ENCODE measurements around the gene SIRPG. TPM values are rescaled to one million over a fixed set of nuclear protein-coding genes. Genes with fewer than 3 reads are reported as not detected.
"Not testable (repeated sequence)": the region's sequence is repeated elsewhere in the genome, so short reads cannot be mapped to it uniquely, and the experiment has no call there.

The SIRPG gene
- polyA plus RNA-seq, 3 donors = 0.18 TPM; not detected in 2

DNA sequence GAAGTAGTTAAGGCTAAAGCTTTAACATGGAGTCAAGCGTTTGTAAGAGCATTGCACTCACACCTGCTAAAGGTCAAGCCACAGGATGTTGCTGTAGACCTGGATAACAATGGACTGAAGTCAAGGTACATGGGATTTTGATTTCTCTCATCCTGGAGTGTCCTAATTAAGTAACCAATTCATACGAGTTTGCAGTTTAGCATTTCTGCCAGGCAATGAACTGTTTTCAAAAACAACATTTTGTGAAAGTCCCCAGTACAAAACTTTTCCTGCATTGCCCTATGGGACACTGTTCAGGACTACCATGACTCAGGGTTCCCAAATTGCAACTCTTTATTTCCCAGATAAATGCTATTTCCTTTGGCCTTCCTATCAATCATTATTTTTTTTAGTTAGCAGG is 20.4 kb downstream of the SIRPG start:
- no peak for DNase-seq (ENCODE audit: low read depth in 3 of 3, low spot score in 2 of 3)

GRCh38 chr20:1636621-1637020 is 21.0 kb downstream of the SIRPG start:
- DNase-seq (ENCODE audit: low read depth in 3 of 3, low spot score in 2 of 3) = no peak

DNA sequence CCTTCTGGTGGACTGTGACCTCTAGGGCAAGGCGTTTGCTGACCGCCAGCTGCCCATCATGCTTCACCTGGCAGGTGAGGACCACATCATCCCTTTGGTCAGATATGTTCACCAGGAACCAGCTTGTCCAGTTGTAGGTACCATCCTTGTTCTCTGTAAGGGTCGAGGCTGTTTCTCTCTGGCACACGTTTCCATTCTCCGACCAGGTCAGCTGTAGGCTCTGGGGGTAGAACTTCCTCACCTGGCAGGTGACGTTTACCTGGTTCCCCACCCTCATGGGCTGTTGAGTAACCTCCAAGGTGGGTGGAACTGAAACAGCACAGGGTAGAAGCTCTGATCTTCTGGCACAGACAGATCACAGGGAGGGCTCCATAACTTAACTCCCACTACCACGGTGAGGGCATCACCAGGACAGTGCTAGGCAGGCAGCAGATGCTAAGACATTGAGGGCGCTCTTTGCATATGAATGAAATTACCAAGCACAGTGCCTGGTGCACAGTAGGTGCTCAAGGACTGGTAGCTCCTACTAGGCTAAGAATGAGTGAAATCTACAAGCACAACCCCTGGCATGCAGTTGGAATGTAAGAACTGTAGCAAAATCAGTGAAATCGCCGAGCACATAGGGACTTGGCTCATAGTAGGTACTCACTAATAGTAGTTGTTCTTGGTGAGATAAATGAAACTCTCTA is 22.1 kb downstream of the SIRPG start:
- DNase-seq (ENCODE audit: low read depth in 3 of 3, low spot score in 2 of 3) = no peak

GRCh38 chr20:1633535-1633934 is 24.0 kb downstream of the SIRPG start:
- no peak for DNase-seq (ENCODE audit: low read depth in 3 of 3, low spot score in 2 of 3)

- DNase-seq (ENCODE audit: low read depth in 3 of 3, low spot score in 2 of 3) = no peak
Measured at GRCh38 chr20:1632178-1632577, 25.4 kb downstream of the SIRPG start.

GRCh38 chr20:1631309-1632151 is 26.0 kb downstream of the SIRPG start:
- no peak for DNase-seq (ENCODE audit: low read depth in 3 of 3, low spot score in 2 of 3)

DNA sequence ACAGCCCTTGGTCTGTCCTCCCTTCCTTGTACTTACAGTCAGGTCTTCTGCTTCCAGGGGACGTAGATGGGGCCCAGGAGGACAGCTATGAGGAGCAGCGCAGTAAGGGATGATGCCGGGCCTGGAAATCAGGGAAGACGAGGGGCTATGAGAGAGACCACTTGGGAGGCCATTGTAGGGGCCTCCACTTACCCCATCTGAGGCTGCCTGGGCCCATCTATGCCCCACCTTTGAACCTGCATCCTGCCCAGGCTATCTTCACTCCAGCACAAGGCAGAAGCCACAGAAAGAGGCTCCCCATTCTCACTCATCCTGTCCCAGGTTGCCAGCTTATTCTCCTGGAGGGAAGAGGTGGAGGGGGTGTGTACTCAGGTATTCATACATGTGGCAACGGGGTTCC is 27.4 kb downstream of the SIRPG start:
- DNase-seq (ENCODE audit: low read depth in 3 of 3, low spot score in 2 of 3) = no peak

- no peak for DNase-seq (ENCODE audit: low read depth in 3 of 3, low spot score in 2 of 3)
Measured at GRCh38 chr20:1629321-1629720, 28.3 kb downstream of the SIRPG start.

- no peak for DNase-seq (ENCODE audit: low read depth in 3 of 3, low spot score in 2 of 3)
Measured at GRCh38 chr20:1628621-1629020, 29.0 kb downstream of the SIRPG start.

DNA sequence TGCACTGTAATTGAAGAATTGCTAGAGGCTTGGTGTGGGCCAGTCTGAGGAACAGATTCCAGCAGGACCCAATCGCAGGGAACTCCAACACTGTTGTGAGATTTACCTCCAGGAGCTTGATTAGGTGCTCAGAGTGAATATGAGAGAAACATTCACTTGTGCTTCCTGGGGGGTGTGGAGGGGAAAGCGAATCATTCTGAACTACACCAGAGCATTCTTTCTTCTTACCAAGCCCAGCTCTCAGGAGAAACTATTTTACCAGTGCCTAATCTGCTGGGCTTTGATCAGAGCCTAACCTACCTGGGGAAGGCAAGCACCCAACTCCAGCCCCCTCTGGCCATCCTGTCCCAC is 30.4 kb downstream of the SIRPG start:
- DNase-seq (ENCODE audit: low read depth in 3 of 3, low spot score in 2 of 3) = no peak

DNA sequence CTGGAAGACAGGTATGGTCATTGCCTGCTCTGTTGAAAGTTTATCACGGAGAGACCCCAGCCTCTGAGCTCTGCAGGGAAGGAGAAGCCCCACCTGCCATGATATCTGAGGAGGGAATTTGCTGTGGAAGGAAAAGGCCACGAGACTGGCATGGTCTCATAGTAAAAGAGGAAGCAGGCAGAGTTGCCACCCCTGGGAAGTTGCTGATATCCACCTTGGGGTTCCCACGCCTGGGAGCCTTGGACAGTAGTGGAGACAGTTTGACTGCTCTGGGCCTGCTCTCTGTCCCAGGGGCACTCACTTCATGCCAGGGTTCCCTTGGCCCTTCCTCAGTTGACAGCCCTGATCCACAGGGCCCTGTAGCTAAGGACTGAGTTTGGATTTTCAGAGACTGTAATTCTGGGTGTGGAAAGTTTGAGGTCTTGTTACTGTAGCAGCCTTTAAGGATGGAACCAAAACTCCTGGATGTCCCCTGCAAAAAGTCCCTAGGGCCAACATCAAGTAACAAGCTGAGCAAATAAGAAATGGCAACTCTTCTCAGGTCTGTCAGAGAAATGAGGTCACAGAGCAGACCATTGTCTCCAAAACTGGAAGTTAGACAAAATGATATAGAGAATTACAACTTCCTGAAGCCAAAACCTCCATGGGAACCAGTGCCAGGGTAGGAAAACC is 30.9 kb downstream of the SIRPG start:
- no peak for DNase-seq (ENCODE audit: low read depth in 3 of 3, low spot score in 2 of 3)

DNA sequence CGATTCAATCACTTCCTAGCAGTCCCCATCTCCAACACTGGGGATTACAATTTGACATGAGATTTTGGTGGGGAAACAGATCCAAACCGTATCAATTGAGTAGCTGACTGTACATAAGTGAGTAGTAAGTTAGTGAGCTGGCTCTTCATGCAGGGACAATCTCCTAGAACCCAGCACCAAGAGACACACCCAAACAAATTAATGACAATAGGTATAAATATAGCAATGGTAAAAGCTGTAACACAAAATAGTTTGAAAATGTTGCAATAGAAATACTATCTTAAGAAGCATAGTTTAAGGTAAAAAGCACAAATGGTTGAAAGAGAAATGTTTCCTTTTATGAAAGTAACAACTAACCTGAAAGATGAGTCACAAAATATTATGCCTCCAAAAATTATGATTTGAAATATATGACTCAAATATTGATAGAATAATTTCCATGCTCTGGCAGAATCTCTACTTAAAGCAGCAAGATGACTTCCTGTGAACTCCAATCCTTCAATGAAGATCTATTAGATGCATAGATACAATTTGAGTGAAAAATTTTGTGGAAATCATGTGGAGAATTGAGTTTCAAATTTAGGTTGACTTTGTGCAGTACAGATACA is 32.4 kb downstream of the SIRPG start:
- DNase-seq (ENCODE audit: low read depth in 3 of 3, low spot score in 2 of 3) = no peak

DNA sequence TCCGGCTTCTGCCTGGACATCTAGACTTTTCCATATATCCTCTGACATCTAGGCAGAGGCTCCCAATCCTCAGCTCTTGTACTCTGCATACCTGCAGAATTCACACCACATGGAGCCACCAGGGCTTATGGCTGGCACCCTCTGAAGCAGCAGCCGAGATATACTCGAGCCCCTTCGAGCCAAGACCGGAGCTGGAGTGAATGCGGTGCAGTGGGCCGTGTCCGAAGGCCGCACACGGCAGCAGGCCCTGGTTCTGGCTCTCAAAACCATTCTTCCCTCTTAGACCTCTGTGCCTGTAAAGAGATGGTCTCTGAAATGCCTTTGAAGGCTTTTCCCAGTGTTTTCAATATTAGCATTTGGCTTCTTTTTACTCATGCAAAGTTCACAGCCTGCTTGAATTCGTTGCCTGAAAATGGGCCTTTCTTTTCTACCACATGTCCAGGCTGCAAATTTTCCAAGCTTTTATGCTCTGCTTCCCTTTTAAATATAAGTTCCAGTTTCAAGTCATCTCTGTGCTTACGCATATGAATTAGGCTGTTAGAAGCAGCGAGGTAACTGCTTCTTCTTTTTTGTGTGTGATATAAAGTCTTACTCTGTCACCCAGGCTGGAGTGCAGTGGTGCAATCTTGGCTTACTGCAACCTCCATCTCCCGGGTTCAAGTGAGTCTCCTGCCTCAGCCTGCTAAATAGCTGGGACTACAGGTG is 33.9 kb downstream of the SIRPG start:
- no peak for DNase-seq (ENCODE audit: low read depth in 3 of 3, low spot score in 2 of 3)

DNA sequence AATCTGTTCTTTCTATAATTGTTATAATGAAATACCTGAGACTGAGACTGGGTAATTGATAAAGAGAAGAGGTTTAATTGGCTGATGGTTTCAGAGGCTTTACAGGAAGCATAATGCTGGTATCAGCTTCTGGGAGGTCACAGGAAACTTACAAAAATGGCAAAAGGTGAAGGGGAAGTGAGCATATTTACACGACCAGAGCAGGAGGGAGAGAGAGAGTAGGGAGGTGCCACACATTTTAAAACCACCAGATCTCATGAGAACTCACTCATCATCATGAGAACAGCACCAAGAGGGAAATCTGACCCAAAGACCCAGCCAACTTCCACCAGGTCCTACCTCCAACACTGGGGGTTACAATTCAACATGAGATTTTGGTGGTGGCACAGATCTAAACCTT is 35.1 kb downstream of the SIRPG start:
- no peak for DNase-seq (ENCODE audit: low read depth in 3 of 3, low spot score in 2 of 3)

DNA sequence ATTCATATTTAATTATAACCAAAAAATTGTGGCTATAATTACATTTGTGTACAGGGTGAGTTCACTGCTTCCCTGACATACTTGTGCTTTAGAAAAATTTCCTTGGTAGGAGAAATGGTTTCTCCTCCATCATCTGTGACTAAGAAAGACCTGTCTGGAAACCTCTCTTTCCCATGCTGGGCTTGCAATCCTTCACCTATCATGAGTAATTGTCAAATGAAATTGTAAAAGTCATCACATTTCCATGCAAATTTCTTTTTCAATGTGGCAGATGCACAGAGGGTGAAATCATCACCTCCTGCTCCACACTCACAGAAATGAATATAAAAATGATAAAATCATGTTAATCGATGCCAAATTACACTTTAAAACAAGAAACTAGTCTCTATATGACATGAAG is 36.3 kb downstream of the SIRPG start:
- DNase-seq (ENCODE audit: low read depth in 3 of 3, low spot score in 2 of 3) = no peak

GRCh38 chr20:1619861-1620444 is 37.6 kb downstream of the SIRPG start, which contains the start of gene SIRPB1:
Gene SIRPB1, minus strand, starts transcription at chr20:1620009. Its CDS starts 65 bp downstream, at chr20:1619944.
- DNase-seq (ENCODE audit: low read depth in 3 of 3, low spot score in 2 of 3) = no peak

DNA sequence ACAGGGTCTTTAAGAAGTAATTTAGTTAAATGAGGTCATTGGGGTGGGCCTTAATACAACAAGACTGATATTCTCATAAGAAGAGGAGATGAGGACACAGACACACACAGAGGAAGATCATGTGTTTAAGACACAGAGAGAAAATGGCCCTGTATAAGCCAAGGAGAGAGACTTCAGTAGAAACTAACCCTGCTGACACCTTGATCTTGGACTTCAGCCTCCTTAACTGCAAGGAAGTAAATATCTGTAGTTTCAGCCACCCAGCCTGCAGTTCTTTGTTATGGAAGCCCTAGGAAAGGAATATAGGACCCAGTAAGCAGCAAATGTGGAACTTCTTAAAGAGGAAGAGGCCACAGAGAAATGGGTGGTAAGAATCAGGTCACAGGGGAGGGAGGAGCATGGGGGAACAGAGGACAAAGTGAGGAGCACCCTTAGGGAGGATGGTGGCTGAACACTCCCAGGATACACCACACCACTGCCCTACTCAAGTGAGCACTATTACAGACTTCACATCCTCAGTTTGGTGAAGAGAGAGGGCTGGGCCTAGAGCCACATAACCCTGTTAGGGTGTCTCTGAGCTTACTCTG is 38.5 kb downstream of the SIRPG start:
- no peak for DNase-seq (ENCODE audit: low read depth in 3 of 3, low spot score in 2 of 3)

DNA sequence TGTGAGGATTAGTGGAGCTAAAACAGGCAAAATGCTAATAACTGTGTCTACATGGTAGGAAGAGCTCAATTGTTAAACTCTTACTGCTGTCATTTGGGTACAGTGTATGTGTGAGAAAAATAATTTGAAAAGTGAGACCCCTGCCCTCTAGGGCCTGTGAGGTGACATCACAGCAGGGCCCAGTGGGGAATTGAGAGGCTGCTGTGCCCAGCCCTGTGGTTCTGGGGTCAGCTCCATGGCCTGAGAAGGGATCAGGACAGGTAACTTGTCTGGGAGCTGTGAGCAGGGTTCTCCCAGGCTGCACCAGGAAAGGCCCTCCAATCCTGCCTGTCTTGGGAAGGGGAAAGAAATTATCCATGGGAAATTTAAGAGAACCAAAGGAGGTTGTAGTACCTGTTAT is 39.1 kb downstream of the SIRPG start:
- DNase-seq (ENCODE audit: low read depth in 3 of 3, low spot score in 2 of 3) = no peak

GRCh38 chr20:1616858-1617434 is 40.6 kb downstream of the SIRPG start:
- no peak for DNase-seq (ENCODE audit: low read depth in 3 of 3, low spot score in 2 of 3)

DNA sequence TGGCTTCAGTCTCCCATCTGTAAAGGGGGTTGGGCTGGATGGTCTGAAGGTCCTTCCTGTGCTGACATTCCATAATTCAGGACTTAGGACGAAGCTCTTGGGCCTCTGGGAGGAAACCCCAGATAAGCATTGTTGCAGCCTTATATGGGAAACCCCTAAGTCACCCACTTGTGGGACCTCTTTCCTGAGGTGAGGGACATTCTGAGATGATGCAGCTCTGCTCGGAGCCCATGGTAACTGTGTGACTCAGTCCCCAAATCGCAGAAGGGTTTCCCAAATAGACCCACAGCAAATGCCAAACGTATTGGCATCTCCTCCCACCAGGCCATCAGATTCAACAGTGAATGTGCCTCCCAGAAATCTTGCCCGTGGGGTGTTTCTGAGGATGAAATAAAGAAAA is 47.2 kb downstream of the SIRPG start:
- not testable (repeated sequence) for DNase-seq (ENCODE audit: low read depth in 3 of 3, low spot score in 2 of 3)
